Activated CD4-positive, alpha-beta T cell treated with anti-CD3 and anti-CD28 coated beads, Interleukin-2, amount 10 ng/mL, durations not matched to agents 7 days and 5 days (primary cell): ENCODE data around the gene ARHGAP12. TPM values are rescaled to one million over a fixed set of nuclear protein-coding genes. Genes with fewer than 3 reads are reported as not detected.

ENCODE experiments used
- CTCF ChIA-PET: fragments of 350-600 bp; sonication (Branson Sonifier 250); formaldehyde crosslinking; loops from one replicate; lab custom pipeline; 2021; ENCODE audit warnings: antibody characterized with exemption; lab: Charles Lee
- POLR2A ChIA-PET: fragments of 350-600 bp; sonication (Branson Sonifier 250); formaldehyde crosslinking; loops from one replicate; lab custom pipeline; 2021; ENCODE audit warnings: antibody characterized with exemption; lab: Charles Lee
- DNase-seq: peaks from one replicate; pipeline ENCODE4 v3.0.0-alpha.2; 2020
- H3K27ac Mint-ChIP-seq: one replicate; pipeline ENCODE4 v1.8.0; 2021; ENCODE audit warnings: mild to moderate bottlenecking, moderate library complexity, mixed read lengths
- H3K27me3 Mint-ChIP-seq: one replicate; pipeline ENCODE4 v1.8.0; 2021; ENCODE audit warnings: mixed read lengths
- H3K36me3 Mint-ChIP-seq: one replicate; pipeline ENCODE4 v1.8.0; 2021; ENCODE audit warnings: low read depth, mixed read lengths
- H3K4me1 Mint-ChIP-seq: one replicate; pipeline ENCODE4 v1.8.0; 2021; ENCODE audit warnings: mixed read lengths
- H3K4me3 Mint-ChIP-seq: one replicate; pipeline ENCODE4 v1.8.0; 2021; ENCODE audit warnings: mild to moderate bottlenecking, moderate library complexity, mixed read lengths
- H3K9me3 Mint-ChIP-seq: one replicate; pipeline ENCODE4 v1.8.0; 2021; ENCODE audit warnings: mixed read lengths
- total RNA-seq, 2 experiments: library from RNA; stranded (reverse); gene quantifications; one replicate each; pipeline ENCODE4 v1.2.3, GENCODE V29; 2021

Gene ARHGAP12
- total RNA-seq, 2 experiments from 2014 or later, result 15.1 to 15.4 TPM

- H3K4me3 Mint-ChIP-seq, result no peak overlapping the region
- H3K4me1 Mint-ChIP-seq, result peaks cover 6% of the 10 kb centered on the region
- no peaks in the 10 kb centered on the region for H3K27me3 Mint-ChIP-seq
- peaks cover 6% of the 10 kb centered on the region for H3K36me3 Mint-ChIP-seq
- POLR2A ChIA-PET, result no interaction called here
- CTCF ChIA-PET, result interaction anchor here (0.5 to 0.6 kb wide), 2 partner anchors 174 to 1446 kb away, joined by 3 to 4 read pairs; no protein-coding TSS in a partner anchor
- no peaks in the 10 kb centered on the region for H3K9me3 Mint-ChIP-seq
- DNase-seq, result no peak
- H3K27ac Mint-ChIP-seq, result no peak overlapping the region
Measured at GRCh38 chr10:31853629-31854028, 75.0 kb downstream of the ARHGAP12 start.

DNA sequence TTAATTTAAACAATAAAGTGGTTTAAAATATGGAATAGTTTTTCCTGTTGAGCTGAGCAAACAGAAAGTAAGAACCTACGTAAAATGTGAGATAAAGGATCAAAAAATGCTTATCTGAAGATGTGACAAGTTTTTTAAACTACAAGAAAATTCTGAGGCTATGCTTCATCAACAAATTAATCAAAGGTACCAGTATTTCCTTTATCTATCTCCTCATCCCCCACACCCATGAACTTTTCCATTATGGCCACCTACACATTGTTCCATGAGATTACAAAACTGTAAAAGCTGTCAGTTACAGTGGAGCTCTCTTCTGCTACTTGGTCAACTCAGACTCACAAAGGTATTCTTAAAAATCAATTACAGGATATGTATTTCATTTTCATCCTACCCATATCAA is 77.4 kb downstream of the ARHGAP12 start:
- no peak overlapping the region for H3K27ac Mint-ChIP-seq
- H3K27me3 Mint-ChIP-seq, result no peaks in the 10 kb centered on the region
- DNase-seq, result no peak
- peaks cover 8% of the 10 kb centered on the region for H3K36me3 Mint-ChIP-seq
- ChIA-PET CTCF (interaction anchor here (1.3 kb wide), 1 partner anchor 29 kb away, joined by 3 read pairs; no protein-coding TSS in a partner anchor), POLR2A (no interaction called here)
- H3K4me3 Mint-ChIP-seq, result no peak overlapping the region
- no peaks in the 10 kb centered on the region for H3K9me3 Mint-ChIP-seq
- H3K4me1 Mint-ChIP-seq, result peaks cover 4% of the 10 kb centered on the region

DNA sequence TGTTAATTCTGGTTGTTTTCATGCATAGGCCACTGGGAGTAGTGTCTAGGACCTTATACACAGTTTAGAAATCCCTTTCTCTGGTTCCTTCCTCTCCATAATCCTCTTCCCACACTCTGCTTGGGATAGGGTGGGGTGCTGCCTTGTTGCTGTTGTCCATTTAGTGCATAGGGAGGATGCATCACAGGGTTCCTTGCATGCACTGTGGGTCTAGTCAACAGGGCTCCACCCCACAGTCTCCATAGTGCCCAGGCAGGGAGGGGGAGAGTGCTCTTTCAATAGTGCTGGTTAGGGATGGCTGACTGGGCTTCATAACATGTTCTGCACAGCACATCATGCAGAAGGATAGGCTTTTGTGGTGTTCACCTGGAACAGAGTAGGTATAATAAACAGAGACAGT is 81.1 kb downstream of the ARHGAP12 start:
- no peaks in the 10 kb centered on the region for H3K9me3 Mint-ChIP-seq
- no peaks in the 10 kb centered on the region for H3K27me3 Mint-ChIP-seq
- DNase-seq, result no peak
- no peak overlapping the region for H3K4me3 Mint-ChIP-seq
- H3K36me3 Mint-ChIP-seq, result peaks cover 12% of the 10 kb centered on the region
- no peak overlapping the region for H3K27ac Mint-ChIP-seq
- peaks cover 2% of the 10 kb centered on the region for H3K4me1 Mint-ChIP-seq
- CTCF ChIA-PET, result no interaction called here
- POLR2A ChIA-PET, result no interaction called here

GRCh38 chr10:31838709-31839108 is 89.9 kb downstream of the ARHGAP12 start:
- no peak overlapping the region for H3K4me3 Mint-ChIP-seq
- H3K9me3 Mint-ChIP-seq, result no peaks in the 10 kb centered on the region
- POLR2A ChIA-PET, result no interaction called here

DNA sequence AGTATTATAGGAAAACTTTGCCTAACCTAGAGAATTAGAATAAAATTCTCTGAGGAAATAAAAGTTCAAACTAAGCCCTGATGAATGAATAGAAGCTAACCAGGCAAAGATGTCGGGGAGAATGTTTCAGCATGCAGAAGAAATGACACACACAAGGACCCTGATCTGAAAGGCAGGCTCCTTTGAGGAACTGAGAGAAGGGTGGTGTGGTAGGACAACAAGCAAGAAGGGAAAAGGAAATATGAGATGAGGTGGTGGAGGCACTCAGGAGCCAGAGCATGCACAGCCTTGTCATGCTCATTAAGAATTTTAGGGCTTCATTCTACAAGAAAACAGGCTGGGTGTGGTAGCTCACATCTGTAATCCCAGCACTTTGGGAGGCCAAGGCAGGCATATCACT is 90.6 kb downstream of the ARHGAP12 start:
- CTCF ChIA-PET, result interaction anchor here (1.4 to 1.5 kb wide), 2 partner anchors 33 to 69 kb away, joined by 3 read pairs; no protein-coding TSS in a partner anchor
- peaks cover 3% of the 10 kb centered on the region for H3K36me3 Mint-ChIP-seq

More at GRCh38 chr10:31838709-31839108, 89.9 kb downstream of the ARHGAP12 start:
- Mint-ChIP-seq H3K27ac (no peak overlapping the region), H3K27me3 (no peaks in the 10 kb centered on the region), H3K36me3 (peaks cover 4% of the 10 kb centered on the region), H3K4me1 (no peaks in the 10 kb centered on the region)
- DNase-seq, result no peak
- CTCF ChIA-PET, result interaction anchor here (0.6 to 1.4 kb wide), 2 partner anchors 68 to 212 kb away, joined by 3 read pairs; no protein-coding TSS in a partner anchor

GRCh38 chr10:31836569-31837406 is 91.8 kb downstream of the ARHGAP12 start:
- Mint-ChIP-seq H3K36me3 (no peaks in the 10 kb centered on the region), H3K9me3 (no peaks in the 10 kb centered on the region), H3K27ac (no peak overlapping the region), H3K4me3 (no peak overlapping the region), H3K4me1 (peaks cover 5% of the 10 kb centered on the region), H3K27me3 (no peaks in the 10 kb centered on the region)
- DNase-seq, result peak; percentile 10
- ChIA-PET CTCF (interaction anchor here (1.5 kb wide), 1 partner anchor 35 kb away, joined by 3 read pairs; no protein-coding TSS in a partner anchor), POLR2A (no interaction called here)

More for the DNA sequence above, 90.6 kb downstream of the ARHGAP12 start:
- Mint-ChIP-seq H3K27ac (no peak overlapping the region), H3K4me1 (peaks cover 4% of the 10 kb centered on the region), H3K9me3 (no peaks in the 10 kb centered on the region), H3K27me3 (no peaks in the 10 kb centered on the region), H3K4me3 (no peak overlapping the region)
- POLR2A ChIA-PET, result no interaction called here
- no peak for DNase-seq

DNA sequence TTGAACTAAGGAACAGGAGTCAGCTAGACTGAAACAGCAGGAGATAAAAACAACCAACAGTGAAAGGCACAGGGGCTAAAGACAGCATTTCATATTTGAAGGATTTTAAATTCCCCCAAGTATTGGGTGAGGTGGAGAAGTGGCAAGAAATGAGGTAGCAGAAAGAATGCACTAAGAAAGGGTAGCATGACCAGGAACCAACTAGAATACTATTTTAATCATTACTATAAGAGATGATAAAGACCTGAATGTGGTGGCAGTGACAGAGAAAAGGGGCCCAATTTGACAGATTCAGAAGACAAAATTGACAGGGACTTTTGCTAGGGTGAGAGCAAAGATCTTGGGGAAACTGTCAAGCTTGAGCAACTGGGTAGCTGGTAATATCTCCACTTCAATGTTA is 94.9 kb downstream of the ARHGAP12 start:
- ChIA-PET CTCF (no interaction called here), POLR2A (no interaction called here)
- no peak overlapping the region for H3K27ac Mint-ChIP-seq

DNA sequence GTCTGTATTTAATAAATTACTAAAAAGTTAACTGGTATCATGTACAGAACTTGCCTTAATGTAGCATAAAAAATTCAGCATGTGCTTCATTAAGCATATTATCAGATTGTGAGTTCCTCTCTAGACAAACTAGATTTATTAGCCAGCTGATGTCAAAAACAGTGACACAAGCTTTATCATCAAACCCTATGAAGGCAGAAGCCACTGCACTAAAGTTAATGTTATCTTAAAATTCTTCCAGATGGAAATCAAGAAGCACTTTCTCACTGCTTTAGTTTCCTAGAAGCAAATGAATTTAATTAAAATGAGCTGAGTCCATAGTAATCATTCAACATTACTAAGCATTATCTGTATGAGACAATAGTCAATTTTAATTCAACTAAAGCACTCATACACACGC is 96.4 kb downstream of the ARHGAP12 start:
- Mint-ChIP-seq H3K27me3 (no peaks in the 10 kb centered on the region), H3K4me1 (peaks cover 5% of the 10 kb centered on the region), H3K4me3 (no peak overlapping the region), H3K27ac (no peak overlapping the region), H3K9me3 (no peaks in the 10 kb centered on the region), H3K36me3 (peaks cover 3% of the 10 kb centered on the region)
- no peak for DNase-seq
- ChIA-PET POLR2A (no interaction called here), CTCF (interaction anchor here (1.0 kb wide), 1 partner anchor 1047 kb away, joined by 8 read pairs; no protein-coding TSS in a partner anchor)

More for the DNA sequence above, 94.9 kb downstream of the ARHGAP12 start:
- DNase-seq, result no peak
- Mint-ChIP-seq H3K36me3 (peaks cover 3% of the 10 kb centered on the region), H3K4me1 (peaks cover 5% of the 10 kb centered on the region), H3K9me3 (no peaks in the 10 kb centered on the region), H3K4me3 (no peak overlapping the region), H3K27me3 (no peaks in the 10 kb centered on the region)

- Mint-ChIP-seq H3K4me3 (no peak overlapping the region), H3K36me3 (peaks cover 3% of the 10 kb centered on the region), H3K4me1 (peaks cover 5% of the 10 kb centered on the region), H3K27me3 (no peaks in the 10 kb centered on the region), H3K27ac (no peak overlapping the region), H3K9me3 (no peaks in the 10 kb centered on the region)
- no peak for DNase-seq
- POLR2A ChIA-PET, result no interaction called here
- CTCF ChIA-PET, result no interaction called here
Measured at GRCh38 chr10:31830887-31831286, 97.7 kb downstream of the ARHGAP12 start.

- H3K27ac Mint-ChIP-seq, result no peak overlapping the region
- ChIA-PET CTCF (no interaction called here), POLR2A (no interaction called here)
- peaks cover 5% of the 10 kb centered on the region for H3K4me1 Mint-ChIP-seq
- no peaks in the 10 kb centered on the region for H3K27me3 Mint-ChIP-seq
- no peak overlapping the region for H3K4me3 Mint-ChIP-seq
- no peak for DNase-seq
- H3K9me3 Mint-ChIP-seq, result no peaks in the 10 kb centered on the region
- H3K36me3 Mint-ChIP-seq, result peaks cover 3% of the 10 kb centered on the region
Measured at GRCh38 chr10:31829776-31830175, 98.9 kb downstream of the ARHGAP12 start.

- Mint-ChIP-seq H3K4me1 (no peaks in the 10 kb centered on the region), H3K36me3 (peaks cover 3% of the 10 kb centered on the region), H3K4me3 (no peak overlapping the region), H3K27me3 (no peaks in the 10 kb centered on the region), H3K9me3 (no peaks in the 10 kb centered on the region), H3K27ac (no peak overlapping the region)
- ChIA-PET CTCF (no interaction called here), POLR2A (no interaction called here)
- DNase-seq, result no peak
Measured at GRCh38 chr10:31823358-31823757, 105.3 kb downstream of the ARHGAP12 start.

- no peaks in the 10 kb centered on the region for H3K9me3 Mint-ChIP-seq
- no peaks in the 10 kb centered on the region for H3K27me3 Mint-ChIP-seq
- no peaks in the 10 kb centered on the region for H3K4me1 Mint-ChIP-seq
- no peak overlapping the region for H3K27ac Mint-ChIP-seq
- H3K4me3 Mint-ChIP-seq, result no peak overlapping the region
- no peak for DNase-seq
- CTCF ChIA-PET, result interaction anchor here (0.6 kb wide), 1 partner anchor 287 kb away, joined by 3 read pairs; no protein-coding TSS in a partner anchor
- peaks cover 3% of the 10 kb centered on the region for H3K36me3 Mint-ChIP-seq
- POLR2A ChIA-PET, result no interaction called here
Measured at GRCh38 chr10:31822616-31823318, 105.9 kb downstream of the ARHGAP12 start.

- Mint-ChIP-seq H3K27me3 (no peaks in the 10 kb centered on the region), H3K4me1 (no peaks in the 10 kb centered on the region), H3K9me3 (no peaks in the 10 kb centered on the region), H3K27ac (no peak overlapping the region), H3K36me3 (peaks cover 3% of the 10 kb centered on the region), H3K4me3 (no peak overlapping the region)
- CTCF ChIA-PET, result interaction anchor here (0.6 to 1.4 kb wide), 3 partner anchors 9 to 286 kb away, joined by 3 read pairs; no protein-coding TSS in a partner anchor
- no peak for DNase-seq
- POLR2A ChIA-PET, result no interaction called here
Measured at GRCh38 chr10:31822150-31822549, 106.5 kb downstream of the ARHGAP12 start.
